K562 (cell line): Measurements from ENCODE around the gene PFDN2. TPM values are rescaled to one million over a fixed set of nuclear protein-coding genes. Genes with fewer than 3 reads are reported as not detected.

Source experiments
- ARID1B ChIP-seq: fragments of 450-650 bp; IDR thresholded peaks from 2 replicates; pipeline ENCODE4 v1.6.1; 2016; ENCODE audit warnings: antibody characterized with exemption, mild to moderate bottlenecking, inconsistent platforms
- CBX2 ChIP-seq: fragments of 200-600 bp; sonication (generic); IDR thresholded peaks from one replicate; pipeline ENCODE4 v1.6.1; 2012; ENCODE audit warnings: mild to moderate bottlenecking, low read length, inconsistent platforms; ENCODE audit not compliant: insufficient read depth, poor library complexity, severe bottlenecking
- FOXA3 ChIP-seq, 2 experiments: fragments of 450-650 bp in 1 of 2; sonication (generic) in 1 of 2; formaldehyde crosslinking; IDR thresholded peaks in 1 of 2; conservative IDR thresholded peaks in 1 of 2; 2 replicates each; pipeline versions ENCODE4 v1.4.0 to v1.8.0; 2020 to 2022; ENCODE audit warnings: mild to moderate bottlenecking in 2 of 2, missing genetic modification reagents in 1 of 2
- GTF2E2 ChIP-seq: fragments of 200-800 bp; sonication (Bioruptor generic); IDR thresholded peaks from 2 replicates; pipeline ENCODE4 v1.6.1; 2016; ENCODE audit warnings: missing genetic modification characterization, missing compliant biosample characterization
- KLF1 ChIP-seq: fragments of 450-650 bp; IDR thresholded peaks from 2 replicates; pipeline ENCODE4 v1.6.1; 2016; ENCODE audit warnings: missing genetic modification characterization, missing compliant biosample characterization
- PATZ1 ChIP-seq: fragments of 250-450 bp; sonication (Bioruptor Pico); IDR thresholded peaks from 2 replicates; pipeline ENCODE4 v1.5.0; 2020; ENCODE audit warnings: mild to moderate bottlenecking, borderline replicate concordance
- SIRT6 ChIP-seq: IDR thresholded peaks from one replicate; pipeline ENCODE4 v1.6.1; 2012; ENCODE audit warnings: low read depth, mild to moderate bottlenecking, control low read depth, inconsistent platforms, low read length, moderate library complexity
- ZNF384 ChIP-seq: IDR thresholded peaks from 2 replicates; pipeline ENCODE4 v1.6.1; 2012; ENCODE audit warnings: low read depth, low read length, improper control_type of control experiment
- polyA plus RNA-seq, 8 experiments: library from polyadenylated mRNA; depleted of rRNA in 4 of 8; stranded (reverse) in 5 of 8; unstranded in 3 of 8; fragments of >200 nt; fragmentation: Nextera tagmentation in 2 of 8; fragmentation: Illumina TruSeq in 1 of 8; extraction: Ambion mirVana in 2 of 8; extraction: Trizol in 1 of 8; gene quantifications; 2 replicates each; pipeline versions ENCODE4 v1.2.1 to v1.2.3, GENCODE V29; 2011 to 2014; ENCODE audit warnings: inconsistent platforms in 1 of 8, missing spikeins in 1 of 8
- total RNA-seq, 7 experiments: library from RNA; depleted of rRNA in 6 of 7; stranded (reverse); fragments of >200 nt in 6 of 7; fragmentation: Illumina TruSeq in 2 of 7; extraction: Trizol in 2 of 7; gene quantifications; 2 replicates each; pipeline versions ENCODE4 v1.2.1 to v1.2.3, GENCODE V29; 2011 to 2021; ENCODE audit warnings: low replicate concordance in 1 of 7
- TF ChIP-seq, protein P1 (sequence below): fragments of 200-600 bp; sonication (generic); IDR thresholded peaks from one replicate; pipeline ENCODE4 v1.6.1; 2012; ENCODE audit warnings: mild to moderate bottlenecking, low read depth, low read length, inconsistent platforms
- TF ChIP-seq, protein P2 (sequence below): fragments of 450-650 bp; IDR thresholded peaks from 2 replicates; pipeline ENCODE4 v1.6.1; 2018; ENCODE audit not compliant: partially characterized antibody

The PFDN2 gene
- total and polyA plus RNA-seq, 9 of the 15 experiments (the other 6 are each of a cell fraction or from before 2014, with no cell fraction given) = 50.2 to 361 (median 144) TPM

GRCh38 chr1:161162052-161162451 is 44.2 kb upstream of the PFDN2 start (continued):
- TF ChIP-seq, protein P1, sequence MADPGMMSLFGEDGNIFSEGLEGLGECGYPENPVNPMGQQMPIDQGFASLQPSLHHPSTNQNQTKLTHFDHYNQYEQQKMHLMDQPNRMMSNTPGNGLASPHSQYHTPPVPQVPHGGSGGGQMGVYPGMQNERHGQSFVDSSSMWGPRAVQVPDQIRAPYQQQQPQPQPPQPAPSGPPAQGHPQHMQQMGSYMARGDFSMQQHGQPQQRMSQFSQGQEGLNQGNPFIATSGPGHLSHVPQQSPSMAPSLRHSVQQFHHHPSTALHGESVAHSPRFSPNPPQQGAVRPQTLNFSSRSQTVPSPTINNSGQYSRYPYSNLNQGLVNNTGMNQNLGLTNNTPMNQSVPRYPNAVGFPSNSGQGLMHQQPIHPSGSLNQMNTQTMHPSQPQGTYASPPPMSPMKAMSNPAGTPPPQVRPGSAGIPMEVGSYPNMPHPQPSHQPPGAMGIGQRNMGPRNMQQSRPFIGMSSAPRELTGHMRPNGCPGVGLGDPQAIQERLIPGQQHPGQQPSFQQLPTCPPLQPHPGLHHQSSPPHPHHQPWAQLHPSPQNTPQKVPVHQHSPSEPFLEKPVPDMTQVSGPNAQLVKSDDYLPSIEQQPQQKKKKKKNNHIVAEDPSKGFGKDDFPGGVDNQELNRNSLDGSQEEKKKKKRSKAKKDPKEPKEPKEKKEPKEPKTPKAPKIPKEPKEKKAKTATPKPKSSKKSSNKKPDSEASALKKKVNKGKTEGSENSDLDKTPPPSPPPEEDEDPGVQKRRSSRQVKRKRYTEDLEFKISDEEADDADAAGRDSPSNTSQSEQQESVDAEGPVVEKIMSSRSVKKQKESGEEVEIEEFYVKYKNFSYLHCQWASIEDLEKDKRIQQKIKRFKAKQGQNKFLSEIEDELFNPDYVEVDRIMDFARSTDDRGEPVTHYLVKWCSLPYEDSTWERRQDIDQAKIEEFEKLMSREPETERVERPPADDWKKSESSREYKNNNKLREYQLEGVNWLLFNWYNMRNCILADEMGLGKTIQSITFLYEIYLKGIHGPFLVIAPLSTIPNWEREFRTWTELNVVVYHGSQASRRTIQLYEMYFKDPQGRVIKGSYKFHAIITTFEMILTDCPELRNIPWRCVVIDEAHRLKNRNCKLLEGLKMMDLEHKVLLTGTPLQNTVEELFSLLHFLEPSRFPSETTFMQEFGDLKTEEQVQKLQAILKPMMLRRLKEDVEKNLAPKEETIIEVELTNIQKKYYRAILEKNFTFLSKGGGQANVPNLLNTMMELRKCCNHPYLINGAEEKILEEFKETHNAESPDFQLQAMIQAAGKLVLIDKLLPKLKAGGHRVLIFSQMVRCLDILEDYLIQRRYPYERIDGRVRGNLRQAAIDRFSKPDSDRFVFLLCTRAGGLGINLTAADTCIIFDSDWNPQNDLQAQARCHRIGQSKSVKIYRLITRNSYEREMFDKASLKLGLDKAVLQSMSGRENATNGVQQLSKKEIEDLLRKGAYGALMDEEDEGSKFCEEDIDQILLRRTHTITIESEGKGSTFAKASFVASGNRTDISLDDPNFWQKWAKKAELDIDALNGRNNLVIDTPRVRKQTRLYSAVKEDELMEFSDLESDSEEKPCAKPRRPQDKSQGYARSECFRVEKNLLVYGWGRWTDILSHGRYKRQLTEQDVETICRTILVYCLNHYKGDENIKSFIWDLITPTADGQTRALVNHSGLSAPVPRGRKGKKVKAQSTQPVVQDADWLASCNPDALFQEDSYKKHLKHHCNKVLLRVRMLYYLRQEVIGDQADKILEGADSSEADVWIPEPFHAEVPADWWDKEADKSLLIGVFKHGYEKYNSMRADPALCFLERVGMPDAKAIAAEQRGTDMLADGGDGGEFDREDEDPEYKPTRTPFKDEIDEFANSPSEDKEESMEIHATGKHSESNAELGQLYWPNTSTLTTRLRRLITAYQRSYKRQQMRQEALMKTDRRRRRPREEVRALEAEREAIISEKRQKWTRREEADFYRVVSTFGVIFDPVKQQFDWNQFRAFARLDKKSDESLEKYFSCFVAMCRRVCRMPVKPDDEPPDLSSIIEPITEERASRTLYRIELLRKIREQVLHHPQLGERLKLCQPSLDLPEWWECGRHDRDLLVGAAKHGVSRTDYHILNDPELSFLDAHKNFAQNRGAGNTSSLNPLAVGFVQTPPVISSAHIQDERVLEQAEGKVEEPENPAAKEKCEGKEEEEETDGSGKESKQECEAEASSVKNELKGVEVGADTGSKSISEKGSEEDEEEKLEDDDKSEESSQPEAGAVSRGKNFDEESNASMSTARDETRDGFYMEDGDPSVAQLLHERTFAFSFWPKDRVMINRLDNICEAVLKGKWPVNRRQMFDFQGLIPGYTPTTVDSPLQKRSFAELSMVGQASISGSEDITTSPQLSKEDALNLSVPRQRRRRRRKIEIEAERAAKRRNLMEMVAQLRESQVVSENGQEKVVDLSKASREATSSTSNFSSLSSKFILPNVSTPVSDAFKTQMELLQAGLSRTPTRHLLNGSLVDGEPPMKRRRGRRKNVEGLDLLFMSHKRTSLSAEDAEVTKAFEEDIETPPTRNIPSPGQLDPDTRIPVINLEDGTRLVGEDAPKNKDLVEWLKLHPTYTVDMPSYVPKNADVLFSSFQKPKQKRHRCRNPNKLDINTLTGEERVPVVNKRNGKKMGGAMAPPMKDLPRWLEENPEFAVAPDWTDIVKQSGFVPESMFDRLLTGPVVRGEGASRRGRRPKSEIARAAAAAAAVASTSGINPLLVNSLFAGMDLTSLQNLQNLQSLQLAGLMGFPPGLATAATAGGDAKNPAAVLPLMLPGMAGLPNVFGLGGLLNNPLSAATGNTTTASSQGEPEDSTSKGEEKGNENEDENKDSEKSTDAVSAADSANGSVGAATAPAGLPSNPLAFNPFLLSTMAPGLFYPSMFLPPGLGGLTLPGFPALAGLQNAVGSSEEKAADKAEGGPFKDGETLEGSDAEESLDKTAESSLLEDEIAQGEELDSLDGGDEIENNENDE = no peak
- TF ChIP-seq FOXA3 (CRISPR knock-in tag; conservative IDR thresholded peaks at IDR 0.05 in 1 of 2, IDR thresholded peaks at IDR 0.05 in 1 of 2) (no peak), KLF1 (tag) (no peak), CBX2 (no peak), GTF2E2 (no peak), SIRT6 (no peak), ARID1B (peak; percentile 67), PATZ1 (no peak), ZNF384 (no peak)
- TF ChIP-seq, protein P2, sequence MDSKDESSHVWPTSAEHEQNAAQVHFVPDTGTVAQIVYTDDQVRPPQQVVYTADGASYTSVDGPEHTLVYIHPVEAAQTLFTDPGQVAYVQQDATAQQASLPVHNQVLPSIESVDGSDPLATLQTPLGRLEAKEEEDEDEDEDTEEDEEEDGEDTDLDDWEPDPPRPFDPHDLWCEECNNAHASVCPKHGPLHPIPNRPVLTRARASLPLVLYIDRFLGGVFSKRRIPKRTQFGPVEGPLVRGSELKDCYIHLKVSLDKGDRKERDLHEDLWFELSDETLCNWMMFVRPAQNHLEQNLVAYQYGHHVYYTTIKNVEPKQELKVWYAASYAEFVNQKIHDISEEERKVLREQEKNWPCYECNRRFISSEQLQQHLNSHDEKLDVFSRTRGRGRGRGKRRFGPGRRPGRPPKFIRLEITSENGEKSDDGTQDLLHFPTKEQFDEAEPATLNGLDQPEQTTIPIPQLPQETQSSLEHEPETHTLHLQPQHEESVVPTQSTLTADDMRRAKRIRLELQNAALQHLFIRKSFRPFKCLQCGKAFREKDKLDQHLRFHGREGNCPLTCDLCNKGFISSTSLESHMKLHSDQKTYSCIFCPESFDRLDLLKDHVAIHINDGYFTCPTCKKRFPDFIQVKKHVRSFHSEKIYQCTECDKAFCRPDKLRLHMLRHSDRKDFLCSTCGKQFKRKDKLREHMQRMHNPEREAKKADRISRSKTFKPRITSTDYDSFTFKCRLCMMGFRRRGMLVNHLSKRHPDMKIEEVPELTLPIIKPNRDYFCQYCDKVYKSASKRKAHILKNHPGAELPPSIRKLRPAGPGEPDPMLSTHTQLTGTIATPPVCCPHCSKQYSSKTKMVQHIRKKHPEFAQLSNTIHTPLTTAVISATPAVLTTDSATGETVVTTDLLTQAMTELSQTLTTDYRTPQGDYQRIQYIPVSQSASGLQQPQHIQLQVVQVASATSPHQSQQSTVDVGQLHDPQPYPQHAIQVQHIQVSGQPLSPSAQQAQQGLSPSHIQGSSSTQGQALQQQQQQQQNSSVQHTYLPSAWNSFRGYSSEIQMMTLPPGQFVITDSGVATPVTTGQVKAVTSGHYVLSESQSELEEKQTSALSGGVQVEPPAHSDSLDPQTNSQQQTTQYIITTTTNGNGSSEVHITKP = peak; percentile 67
